Psoas muscle (tissue), 8 donors: Measurements from ENCODE around the gene TP63. TPM values are rescaled to one million over a fixed set of nuclear protein-coding genes. Genes with fewer than 3 reads are reported as not detected.

ENCODE experiments used
- ATAC-seq, 4 donors: fragments of 200-7000 bp; cut with Tn5 transposase; one replicate each; pipeline ENCODE4 v1.9.1; 2020; ENCODE audit warnings: moderate library complexity in 3 of 4, mild to moderate bottlenecking in 2 of 4
- DNase-seq, 2 donors: peaks; one replicate each; pipeline ENCODE4 v3.0.0-alpha.2; 2020
- H3K27ac ChIP-seq: fragments of 200-600 bp; one replicate; pipeline ENCODE4 v1.8.0; 2022
- H3K27me3 ChIP-seq, 3 donors: fragments of 200-600 bp in 1 of 3; one replicate each; pipeline versions ENCODE4 v1.6.1 to v1.8.0; 2013 to 2022; ENCODE audit warnings: low read length in 2 of 3, mild to moderate bottlenecking in 2 of 3, moderate library complexity in 1 of 3; ENCODE audit not compliant: insufficient read depth in 3 of 3
- H3K36me3 ChIP-seq, 2 donors: fragments of 200-600 bp in 1 of 2; one replicate each; pipeline versions ENCODE4 v1.6.1 to v1.8.0; 2013 to 2022; ENCODE audit warnings: low read depth in 1 of 2, mild to moderate bottlenecking in 1 of 2, moderate library complexity in 1 of 2; ENCODE audit not compliant: insufficient read depth in 1 of 2
- H3K4me1 ChIP-seq: fragments of 200-600 bp; one replicate; pipeline ENCODE4 v1.8.0; 2022
- H3K4me3 ChIP-seq: fragments of 200-600 bp; one replicate; pipeline ENCODE4 v1.8.0; 2022; ENCODE audit warnings: mild to moderate bottlenecking
- H3K9me3 ChIP-seq: fragments of 200-600 bp; one replicate; pipeline ENCODE4 v1.8.0; 2022
- CTCF ChIP-seq: fragments of 200-600 bp; IDR thresholded peaks from one replicate; pipeline ENCODE4 v1.8.0; 2022; ENCODE audit warnings: antibody characterized with exemption
- WGBS, 3 donors: extraction: QIAGEN DNeasy Blood & Tissue Kit; methylation state at CpG; one replicate each; pipeline versions ENCODE4 v1.1.6 to v1.1.7; 2013; 5-methylcytosine and 5-hydroxymethylcytosine counted together
- intact Hi-C, 2 donors: fragments of 100-400 bp; cut with DNase I; formaldehyde crosslinking; loops; one replicate each; pipeline versions ENCODE4 v1.11.0 to v1.14.2; 2022
- polyA plus RNA-seq, 3 donors: library from polyadenylated mRNA; stranded (reverse); fragments of 200-250 nt; gene quantifications; one replicate each; pipeline ENCODE4 v1.2.3, GENCODE V29; 2013
- total RNA-seq, 4 donors: library from RNA; stranded (reverse); fragmentation: NEBNext Ultra II Directional in 2 of 4; extraction: Animal tissue kit (Norgen Biotek cat#: 25700) in 2 of 4; gene quantifications; one replicate each; pipeline versions ENCODE4 v1.2.1 to v1.2.4, GENCODE V29; 2021 to 2023
- donor health status: healthy with polysubstance abuse.
- donor health status: DM: no; HTN: no; CAD: no; lungs with moderate emphysema.
- donor health status: Bipolar disorder and iron deficiency.
- donor health status: healthy.
- donor health status: DM: yes; HTN: yes; CAD: no.
- donor health status: DM: no; HTN: no; CAD: no.
- donor health status: DM: no; HTN: no; CAD: no.
- donor health status: DM: yes; HTN: yes; CAD: no.

Gene TP63
- total and polyA plus RNA-seq, 7 donors = 1.4 to 83.0 (median 13.1) TPM

- no peak for DNase-seq
- ATAC-seq = no peak
- Histone ChIP-seq H3K9me3 (no peaks in the 10 kb centered on the region), H3K27me3 (no peaks in the 10 kb centered on the region), H3K4me1 (no peaks in the 10 kb centered on the region), H3K36me3 (peaks cover 0 to 91% of the 10 kb centered on the region in 2 donors), H3K4me3 (no peak overlapping the region), H3K27ac (no peak overlapping the region)
- 68 to 81% (median 75%) methylated on average over 4 of the region's 4 CpGs for WGBS, 3 donors
- intact Hi-C loops = no loop called here
- no peak for TF ChIP-seq CTCF
Observed at GRCh38 chr3:189883113-189883753, 252.0 kb downstream of the TP63 start.

GRCh38 chr3:189890496-189890895 is 259.3 kb downstream of the TP63 start:
- Histone ChIP-seq H3K4me1 (no peaks in the 10 kb centered on the region), H3K4me3 (no peak overlapping the region), H3K36me3 (peaks cover 0 to 100% of the 10 kb centered on the region in 2 donors), H3K27me3 (no peaks in the 10 kb centered on the region), H3K9me3 (no peaks in the 10 kb centered on the region), H3K27ac (no peak overlapping the region)
- intact Hi-C loops = no loop called here
- WGBS, 3 donors = 80 to 86% (median 81%) methylated on average over 4 of the region's 4 CpGs
- DNase-seq = no peak
- no peak for TF ChIP-seq CTCF
- no peak for ATAC-seq

- intact Hi-C loops = no loop called here
- peaks cover 2% of the 10 kb centered on the region for H3K9me3 ChIP-seq
- peaks cover 0 to 53% of the 10 kb centered on the region in 2 donors for H3K36me3 ChIP-seq
- H3K4me1 ChIP-seq = no peaks in the 10 kb centered on the region
- 86 to 92% (median 91%) methylated on average over 3 of the region's 3 CpGs for WGBS, 3 donors
- TF ChIP-seq CTCF = no peak
- H3K27me3 ChIP-seq = no peaks in the 10 kb centered on the region
- no peak for DNase-seq
- no peak overlapping the region for H3K4me3 ChIP-seq
- peak in 2 of 4 donors; percentile 19 to 58 for ATAC-seq
- H3K27ac ChIP-seq = no peak overlapping the region
Observed at GRCh38 chr3:189896533-189896932, 265.3 kb downstream of the TP63 start.

GRCh38 chr3:189897406-189897805 is 266.2 kb downstream of the TP63 start:
- DNase-seq = no peak
- intact Hi-C loops = no loop called here

More at GRCh38 chr3:189897406-189897805, 266.2 kb downstream of the TP63 start:
- no peak for ATAC-seq
- TF ChIP-seq CTCF = no peak
- H3K4me1 ChIP-seq = no peaks in the 10 kb centered on the region
- H3K36me3 ChIP-seq = peaks cover 0 to 44% of the 10 kb centered on the region in 2 donors
- H3K27ac ChIP-seq = no peak overlapping the region
- no peaks in the 10 kb centered on the region for H3K27me3 ChIP-seq
- 93% methylated on average over 2 of the region's 2 CpGs for WGBS, 3 donors
- H3K4me3 ChIP-seq = no peak overlapping the region
- H3K9me3 ChIP-seq = peaks cover 2% of the 10 kb centered on the region
